ENCODE results near the gene AMIGO3.

AMIGO3 gene

DNA sequence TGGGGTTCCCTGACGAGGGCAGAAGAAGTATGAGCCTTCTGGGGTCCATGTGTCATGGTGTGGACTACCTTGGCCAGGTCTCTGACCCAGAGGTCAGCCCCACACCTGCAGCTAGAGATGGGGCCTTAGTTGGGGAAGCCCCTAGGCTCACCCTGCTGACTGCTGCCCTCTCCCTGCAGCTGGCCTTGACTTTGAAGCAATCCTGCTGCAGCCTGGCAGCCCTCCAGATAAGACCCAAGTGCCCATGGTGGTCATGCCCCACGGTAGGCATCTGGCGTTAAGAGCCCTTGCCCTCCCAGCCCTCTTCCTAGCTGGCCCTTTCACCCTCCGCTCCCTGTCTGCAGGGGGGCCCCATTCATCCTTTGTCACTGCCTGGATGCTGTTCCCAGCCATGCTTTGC, 37.9 kb downstream of the AMIGO3 start:
- no peak overlapping the region for H3K4me3 ChIP-seq (ENCODE audit: low read depth, low read length)
- H3K36me3 ChIP-seq (ENCODE audit: control insufficient read depth, insufficient read depth, low read length) = peaks cover 76% of the 10 kb centered on the region
- no peaks in the 10 kb centered on the region for H3K4me1 ChIP-seq (ENCODE audit: control insufficient read depth, insufficient read depth, low read length)
- no peaks in the 10 kb centered on the region for H3K9me3 ChIP-seq (ENCODE audit: control insufficient read depth, insufficient read depth, low read length)
- no peaks in the 10 kb centered on the region for H3K27me3 ChIP-seq (ENCODE audit: control insufficient read depth, insufficient read depth, low read length)
- H3K9ac ChIP-seq (ENCODE audit: low read depth, low read length) = no peak overlapping the region

DNA sequence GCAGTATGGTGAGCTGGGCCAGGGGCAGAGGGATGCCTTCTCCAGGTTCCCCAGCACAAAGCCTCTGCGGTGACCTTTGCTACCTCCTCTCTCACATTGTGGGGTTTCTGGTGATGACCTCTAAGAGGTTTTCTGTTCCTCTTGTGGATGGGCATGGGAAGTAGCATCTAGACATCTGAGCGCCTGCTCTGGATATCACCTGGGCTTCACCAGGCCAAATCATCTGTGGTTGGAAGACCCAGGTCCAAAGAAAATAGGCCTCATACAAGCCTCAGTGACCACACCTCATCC, 38.3 kb downstream of the AMIGO3 start:
- Histone ChIP-seq H3K9ac (ENCODE audit: low read depth, low read length) (no peak overlapping the region), H3K36me3 (ENCODE audit: control insufficient read depth, insufficient read depth, low read length) (peaks cover 80% of the 10 kb centered on the region), H3K27me3 (ENCODE audit: control insufficient read depth, insufficient read depth, low read length) (no peaks in the 10 kb centered on the region), H3K4me1 (ENCODE audit: control insufficient read depth, insufficient read depth, low read length) (no peaks in the 10 kb centered on the region), H3K4me3 (ENCODE audit: low read depth, low read length) (no peak overlapping the region), H3K9me3 (ENCODE audit: control insufficient read depth, insufficient read depth, low read length) (no peaks in the 10 kb centered on the region)

GRCh38 chr3:49680493-49681231, 38.8 kb downstream of the AMIGO3 start:
- Histone ChIP-seq H3K36me3 (ENCODE audit: control insufficient read depth, insufficient read depth, low read length) (peaks cover 84% of the 10 kb centered on the region), H3K4me1 (ENCODE audit: control insufficient read depth, insufficient read depth, low read length) (no peaks in the 10 kb centered on the region), H3K9ac (ENCODE audit: low read depth, low read length) (no peak overlapping the region), H3K27me3 (ENCODE audit: control insufficient read depth, insufficient read depth, low read length) (no peaks in the 10 kb centered on the region), H3K4me3 (ENCODE audit: low read depth, low read length) (no peak overlapping the region), H3K9me3 (ENCODE audit: control insufficient read depth, insufficient read depth, low read length) (no peaks in the 10 kb centered on the region)

- Histone ChIP-seq H3K36me3 (ENCODE audit: control insufficient read depth, insufficient read depth, low read length) (peaks cover 50% of the 10 kb centered on the region), H3K4me1 (ENCODE audit: control insufficient read depth, insufficient read depth, low read length) (peaks cover 11% of the 10 kb centered on the region), H3K27me3 (ENCODE audit: control insufficient read depth, insufficient read depth, low read length) (no peaks in the 10 kb centered on the region), H3K4me3 (ENCODE audit: low read depth, low read length) (no peak overlapping the region), H3K9ac (ENCODE audit: low read depth, low read length) (no peak overlapping the region), H3K9me3 (ENCODE audit: control insufficient read depth, insufficient read depth, low read length) (no peaks in the 10 kb centered on the region)
Observed at GRCh38 chr3:49675912-49676311, 43.6 kb downstream of the AMIGO3 start.

DNA sequence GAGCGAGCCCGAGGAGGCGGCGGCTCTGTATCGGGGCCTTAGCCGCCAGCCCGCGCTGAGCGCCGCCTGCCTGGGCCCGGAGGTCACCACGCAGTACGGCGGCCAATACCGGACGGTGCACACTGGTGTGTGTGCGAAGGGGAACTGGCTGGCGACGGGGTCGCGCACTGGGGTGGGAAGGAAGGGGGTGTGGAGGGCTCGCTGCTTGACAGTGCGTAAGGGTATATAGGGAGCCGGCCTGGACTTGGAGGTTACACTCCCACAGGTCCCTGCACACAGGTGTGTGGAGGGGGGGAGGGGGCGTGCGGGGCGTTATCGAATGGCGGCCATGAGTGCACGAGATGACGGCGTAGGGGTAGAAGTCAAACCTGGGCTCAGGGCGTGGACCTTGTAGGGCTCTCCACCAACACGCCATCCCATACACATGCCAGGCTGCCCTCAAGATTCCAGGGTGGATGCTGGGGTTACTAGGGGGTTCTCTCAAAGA, 44.9 kb downstream of the AMIGO3 start:
- Histone ChIP-seq H3K9ac (ENCODE audit: low read depth, low read length) (peak overlapping the region; percentile 79), H3K4me1 (ENCODE audit: control insufficient read depth, insufficient read depth, low read length) (peaks cover 11% of the 10 kb centered on the region), H3K36me3 (ENCODE audit: control insufficient read depth, insufficient read depth, low read length) (peaks cover 37% of the 10 kb centered on the region), H3K27me3 (ENCODE audit: control insufficient read depth, insufficient read depth, low read length) (no peaks in the 10 kb centered on the region), H3K9me3 (ENCODE audit: control insufficient read depth, insufficient read depth, low read length) (no peaks in the 10 kb centered on the region), H3K4me3 (ENCODE audit: low read depth, low read length) (peak overlapping the region; percentile 87)

- H3K9ac ChIP-seq (ENCODE audit: low read depth, low read length) = peak within 1 kb of the TSS; percentile 79
- H3K9me3 ChIP-seq (ENCODE audit: control insufficient read depth, insufficient read depth, low read length) = no peaks in the 10 kb centered on the region
- H3K27me3 ChIP-seq (ENCODE audit: control insufficient read depth, insufficient read depth, low read length) = no peaks in the 10 kb centered on the region
- H3K4me3 ChIP-seq (ENCODE audit: low read depth, low read length) = peak within 1 kb of the TSS; percentile 87
- H3K36me3 ChIP-seq (ENCODE audit: control insufficient read depth, insufficient read depth, low read length) = peaks cover 30% of the 10 kb centered on the region
- peaks cover 11% of the 10 kb centered on the region for H3K4me1 ChIP-seq (ENCODE audit: control insufficient read depth, insufficient read depth, low read length)
Observed at GRCh38 chr3:49673715-49674496, 45.6 kb downstream of the AMIGO3 start, which contains the start of gene APEH. Gene APEH, plus strand, starts transcription at chr3:49674351. Its CDS starts 51 bp downstream, at chr3:49674402.

GRCh38 chr3:49673121-49673714, 46.3 kb downstream of the AMIGO3 start:
- H3K9ac ChIP-seq (ENCODE audit: low read depth, low read length) = peak overlapping the region; percentile 74
- peaks cover 26% of the 10 kb centered on the region for H3K36me3 ChIP-seq (ENCODE audit: control insufficient read depth, insufficient read depth, low read length)
- H3K4me3 ChIP-seq (ENCODE audit: low read depth, low read length) = peak overlapping the region; percentile 87
- no peaks in the 10 kb centered on the region for H3K27me3 ChIP-seq (ENCODE audit: control insufficient read depth, insufficient read depth, low read length)
- peaks cover 13% of the 10 kb centered on the region for H3K4me1 ChIP-seq (ENCODE audit: control insufficient read depth, insufficient read depth, low read length)
- H3K9me3 ChIP-seq (ENCODE audit: control insufficient read depth, insufficient read depth, low read length) = no peaks in the 10 kb centered on the region

DNA sequence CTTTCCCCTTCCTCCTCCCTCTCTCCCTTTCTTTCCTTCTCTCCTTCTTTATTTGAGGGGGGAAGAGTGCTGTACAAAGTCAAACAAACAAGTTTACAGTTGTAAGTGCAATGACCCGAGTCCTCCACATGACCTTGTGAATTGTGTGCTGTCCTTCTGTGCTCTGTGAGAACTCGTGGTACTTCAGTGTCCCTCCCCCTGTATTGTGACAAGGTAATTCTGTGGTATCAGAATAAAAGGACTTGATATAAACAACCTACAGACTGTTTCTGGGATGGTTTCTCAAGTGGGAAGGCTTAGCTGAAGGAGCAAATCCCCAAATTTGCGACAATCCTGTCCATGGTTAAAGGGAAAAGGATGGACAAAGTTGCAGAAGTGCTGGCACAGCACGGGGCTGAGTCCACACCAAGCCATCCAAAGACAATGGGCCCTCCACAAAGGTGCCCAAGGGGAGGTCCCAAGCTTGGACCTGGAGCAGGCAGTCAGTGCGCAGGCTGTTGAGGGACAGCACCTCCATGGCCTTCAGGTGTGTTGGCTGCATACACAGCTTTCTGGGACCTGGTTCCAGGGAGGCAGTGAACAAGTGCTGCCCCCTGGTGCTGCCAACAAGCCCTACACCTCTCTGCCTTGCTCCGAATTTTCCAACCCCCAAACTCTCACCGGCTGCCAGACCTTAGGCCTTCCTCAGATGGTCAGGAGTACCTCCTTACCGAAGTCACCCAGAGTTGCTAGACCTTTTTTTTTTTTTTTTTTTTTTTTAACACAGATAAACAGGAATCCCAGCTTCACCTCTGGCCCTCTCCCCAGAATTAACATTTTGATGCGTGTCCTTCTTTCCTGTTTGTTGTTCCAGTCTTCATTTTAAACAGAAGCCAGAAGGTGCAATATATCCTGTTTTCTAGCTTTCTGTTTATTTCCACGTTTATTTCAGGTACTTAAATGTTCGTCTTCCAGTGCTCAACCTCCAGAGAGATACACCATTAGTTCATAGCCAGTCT, 47.9 kb downstream of the AMIGO3 start:
- Histone ChIP-seq H3K27me3 (ENCODE audit: control insufficient read depth, insufficient read depth, low read length) (no peaks in the 10 kb centered on the region), H3K4me1 (ENCODE audit: control insufficient read depth, insufficient read depth, low read length) (peaks cover 13% of the 10 kb centered on the region), H3K9ac (ENCODE audit: low read depth, low read length) (no peak overlapping the region), H3K36me3 (ENCODE audit: control insufficient read depth, insufficient read depth, low read length) (peaks cover 10% of the 10 kb centered on the region), H3K4me3 (ENCODE audit: low read depth, low read length) (no peak overlapping the region), H3K9me3 (ENCODE audit: control insufficient read depth, insufficient read depth, low read length) (no peaks in the 10 kb centered on the region)

DNA sequence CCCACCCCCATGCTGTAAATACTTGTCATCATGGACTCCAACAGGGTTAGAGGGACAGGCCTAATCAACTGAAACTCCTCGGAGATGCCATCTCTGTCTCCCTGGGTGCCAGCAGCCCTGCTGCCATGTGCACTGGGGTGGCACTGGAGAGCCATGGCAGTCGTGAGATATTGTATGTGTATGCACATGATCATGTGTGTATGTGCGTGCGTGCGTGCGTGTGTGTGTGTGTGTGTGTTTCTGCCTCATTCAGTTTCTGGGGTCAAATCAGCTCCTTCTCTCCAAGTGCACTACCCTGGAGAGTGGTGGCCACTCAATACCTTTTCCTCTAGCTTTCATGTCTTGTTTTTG, 48.6 kb downstream of the AMIGO3 start:
- Histone ChIP-seq H3K9ac (ENCODE audit: low read depth, low read length) (no peak overlapping the region), H3K4me3 (ENCODE audit: low read depth, low read length) (no peak overlapping the region), H3K27me3 (ENCODE audit: control insufficient read depth, insufficient read depth, low read length) (no peaks in the 10 kb centered on the region), H3K9me3 (ENCODE audit: control insufficient read depth, insufficient read depth, low read length) (no peaks in the 10 kb centered on the region), H3K4me1 (ENCODE audit: control insufficient read depth, insufficient read depth, low read length) (peaks cover 13% of the 10 kb centered on the region), H3K36me3 (ENCODE audit: control insufficient read depth, insufficient read depth, low read length) (peaks cover 4% of the 10 kb centered on the region)

- Histone ChIP-seq H3K36me3 (ENCODE audit: control insufficient read depth, insufficient read depth, low read length) (no peaks in the 10 kb centered on the region), H3K9ac (ENCODE audit: low read depth, low read length) (no peak overlapping the region), H3K4me1 (ENCODE audit: control insufficient read depth, insufficient read depth, low read length) (peaks cover 8% of the 10 kb centered on the region), H3K27me3 (ENCODE audit: control insufficient read depth, insufficient read depth, low read length) (no peaks in the 10 kb centered on the region), H3K4me3 (ENCODE audit: low read depth, low read length) (no peak overlapping the region), H3K9me3 (ENCODE audit: control insufficient read depth, insufficient read depth, low read length) (no peaks in the 10 kb centered on the region)
Observed at GRCh38 chr3:49669352-49669751, 50.1 kb downstream of the AMIGO3 start.

DNA sequence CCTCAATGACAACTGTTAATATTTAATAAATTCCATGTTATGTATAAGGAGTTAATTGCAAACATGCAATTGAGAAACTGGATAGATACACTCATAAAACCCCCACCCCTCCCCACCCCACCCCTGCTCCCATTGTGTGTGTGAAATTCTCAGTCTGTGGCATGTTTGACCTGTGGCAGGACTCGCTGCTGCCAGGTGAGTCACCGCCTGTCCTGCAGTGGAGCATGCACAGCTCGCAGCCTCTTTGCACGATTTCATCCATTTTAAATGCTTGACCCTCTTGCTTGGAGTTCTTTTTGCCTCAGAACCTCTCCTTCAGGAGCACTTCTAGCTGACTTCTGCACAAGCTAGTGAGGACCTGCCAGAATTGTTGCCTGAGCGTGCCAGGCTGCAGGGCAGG, 50.6 kb downstream of the AMIGO3 start:
- Histone ChIP-seq H3K4me3 (ENCODE audit: low read depth, low read length) (no peak overlapping the region), H3K27me3 (ENCODE audit: control insufficient read depth, insufficient read depth, low read length) (no peaks in the 10 kb centered on the region), H3K36me3 (ENCODE audit: control insufficient read depth, insufficient read depth, low read length) (no peaks in the 10 kb centered on the region), H3K4me1 (ENCODE audit: control insufficient read depth, insufficient read depth, low read length) (peaks cover 8% of the 10 kb centered on the region), H3K9me3 (ENCODE audit: control insufficient read depth, insufficient read depth, low read length) (no peaks in the 10 kb centered on the region), H3K9ac (ENCODE audit: low read depth, low read length) (no peak overlapping the region)
